Measurements from ENCODE around the gene SWI5. TPM values are rescaled to one million over a fixed set of nuclear protein-coding genes. Genes with fewer than 3 reads are reported as not detected.

The SWI5 gene
- total RNA-seq, 1 experiment from 2014 or later, result 52.7 TPM

GRCh38 chr9:128310461-128310860 is 34.4 kb downstream of the SWI5 start:
- no peak for DNase-seq (ENCODE audit: low read depth)

- DNase-seq (ENCODE audit: low read depth), result no peak
These were observed 38.6 kb downstream of the SWI5 start for GRCh38 chr9:128314697-128315096.

- DNase-seq (ENCODE audit: low read depth), result no peak
These were observed 40.3 kb downstream of the SWI5 start for GRCh38 chr9:128316421-128316820.

- no peak for DNase-seq (ENCODE audit: low read depth)
These were observed 41.6 kb downstream of the SWI5 start for GRCh38 chr9:128317629-128318028.

GRCh38 chr9:128321343-128321742 is 45.3 kb downstream of the SWI5 start:
- no peak for DNase-seq (ENCODE audit: low read depth)

GRCh38 chr9:128321879-128322403 is 45.9 kb downstream of the SWI5 start:
- DNase-seq (ENCODE audit: low read depth), result no peak

- peak; percentile 91 for DNase-seq (ENCODE audit: low read depth)
These were observed 46.5 kb downstream of the SWI5 start, which contains the start of the genes COQ4 and TRUB2 for GRCh38 chr9:128322404-128323211. COQ4 (plus strand) TSS chr9:128322839; CDS start chr9:128322859, 20 bp downstream. TRUB2 (minus strand) TSS chr9:128322447; CDS start chr9:128322408, 39 bp downstream.

GRCh38 chr9:128323212-128323730 is 47.2 kb downstream of the SWI5 start:
- no peak for DNase-seq (ENCODE audit: low read depth)

GRCh38 chr9:128323791-128324190 is 47.7 kb downstream of the SWI5 start:
- no peak for DNase-seq (ENCODE audit: low read depth)

- DNase-seq (ENCODE audit: low read depth), result no peak
These were observed 48.3 kb downstream of the SWI5 start for GRCh38 chr9:128324401-128324800.

GRCh38 chr9:128325629-128326028 is 49.6 kb downstream of the SWI5 start:
- DNase-seq (ENCODE audit: low read depth), result no peak

GRCh38 chr9:128333451-128333869 is 57.4 kb downstream of the SWI5 start:
- DNase-seq (ENCODE audit: low read depth), result no peak

GRCh38 chr9:128335161-128335560 is 59.1 kb downstream of the SWI5 start:
- no peak for DNase-seq (ENCODE audit: low read depth)

GRCh38 chr9:128335914-128336313 is 59.8 kb downstream of the SWI5 start:
- DNase-seq (ENCODE audit: low read depth), result no peak

GRCh38 chr9:128337936-128338335 is 61.9 kb downstream of the SWI5 start:
- no peak for DNase-seq (ENCODE audit: low read depth)

Small RNA genes within 50 kb of the gene (small RNA-seq; reads per million reads assigned to genes)
- gene MIR199B, result not detected
- gene MIR3154, result not detected

Other genes starting within 250 kb of the SWI5 start
- 19.6 and 21.2 TPM in 2 replicates for gene NAIF1, start 209.0 kb upstream of the SWI5 start, total RNA-seq (2014; rRNA removed; shearing (Covaris generic))
- gene SLC25A25, start 208.0 kb upstream of the SWI5 start, total RNA-seq (2014; rRNA removed; shearing (Covaris generic)), result 14.4 and 15.1 TPM in 2 replicates
- 182 and 203 TPM in 2 replicates for gene PTGES2, start 148.5 kb upstream of the SWI5 start, total RNA-seq (2014; rRNA removed; shearing (Covaris generic))
- not detected in 2 replicates for gene LCN2, start 126.8 kb upstream of the SWI5 start, total RNA-seq (2014; rRNA removed; shearing (Covaris generic))
- gene BBLN, start 116.0 kb upstream of the SWI5 start, total RNA-seq (2014; rRNA removed; shearing (Covaris generic)), result 79.8 and 119 TPM in 2 replicates
- gene CIZ1, start 84.7 kb upstream of the SWI5 start, total RNA-seq (2014; rRNA removed; shearing (Covaris generic)), result 54.7 and 82.9 TPM in 2 replicates
- 12.9 and 18.9 TPM in 2 replicates for gene DNM1, start 72.9 kb upstream of the SWI5 start, total RNA-seq (2014; rRNA removed; shearing (Covaris generic))
- 38.3 and 40.7 TPM in 2 replicates for gene GOLGA2, start 269 bp upstream of the SWI5 start, total RNA-seq (2014; rRNA removed; shearing (Covaris generic))
- gene TRUB2, start 46.2 kb downstream of the SWI5 start, total RNA-seq (2014; rRNA removed; shearing (Covaris generic)), result 86.2 and 88.7 TPM in 2 replicates
- 68.9 and 77.9 TPM in 2 replicates for gene COQ4, start 46.6 kb downstream of the SWI5 start, total RNA-seq (2014; rRNA removed; shearing (Covaris generic))
- gene SLC27A4, start 64.3 kb downstream of the SWI5 start, total RNA-seq (2014; rRNA removed; shearing (Covaris generic)), result 65.8 and 68.4 TPM in 2 replicates
- 110 and 136 TPM in 2 replicates for gene URM1, start 95.1 kb downstream of the SWI5 start, total RNA-seq (2014; rRNA removed; shearing (Covaris generic))
- 60.9 and 65.5 TPM in 2 replicates for gene CERCAM, start 144.6 kb downstream of the SWI5 start, total RNA-seq (2014; rRNA removed; shearing (Covaris generic))
- gene ODF2, start 179.7 kb downstream of the SWI5 start, total RNA-seq (2014; rRNA removed; shearing (Covaris generic)), result 37.1 and 39.8 TPM in 2 replicates
- 39.0 and 45.0 TPM in 2 replicates for gene GLE1, start 228.4 kb downstream of the SWI5 start, total RNA-seq (2014; rRNA removed; shearing (Covaris generic))